GM12892 (cell line): ENCODE results near the gene PITPNC1.

Source experiments
- POLR2A ChIP-seq: IDR thresholded peaks from 2 replicates; pipeline ENCODE4 v1.6.1; 2011; ENCODE audit warnings: low read depth, low read length, control low read depth
- POLR2AphosphoS5 ChIP-seq: IDR thresholded peaks from 2 replicates; pipeline ENCODE4 v1.6.1; 2011; ENCODE audit warnings: low read depth, low read length, control low read depth
- TAF1 ChIP-seq: IDR thresholded peaks from 2 replicates; pipeline ENCODE4 v1.6.1; 2011; ENCODE audit warnings: low read depth, mild to moderate bottlenecking, control low read depth, low read length, borderline replicate concordance

GRCh38 chr17:67328026-67328425 is 49.1 kb upstream of the PITPNC1 start:
- no peak for TF ChIP-seq POLR2AphosphoS5
- no peak for TF ChIP-seq TAF1
- TF ChIP-seq POLR2A: no peak
